Right lobe of liver (tissue), 6 donors: Measurements from ENCODE around the gene CIBAR2. TPM values are rescaled to one million over a fixed set of nuclear protein-coding genes. Genes with fewer than 3 reads are reported as not detected.

Experiments used
- ATAC-seq, 4 donors: fragments of 200-7000 bp; cut with Tn5 transposase; one replicate each; pipeline ENCODE4 v1.9.1; 2020; ENCODE audit warnings: mild to moderate bottlenecking in 4 of 4, moderate library complexity in 4 of 4
- DNase-seq, 3 donors: peaks; one replicate each; pipeline ENCODE4 v3.0.0-alpha.2; 2020
- H3K27ac ChIP-seq, 3 donors: fragments of 200-600 bp; one replicate each; pipeline ENCODE4 v1.8.0; 2022
- H3K27me3 ChIP-seq, 2 donors: fragments of 200-600 bp; one replicate each; pipeline ENCODE4 v1.8.0; 2022
- H3K36me3 ChIP-seq, 4 donors: fragments of 200-600 bp; sonication (generic) in 1 of 4; one replicate each; pipeline versions ENCODE4 v1.5.1 to v1.8.0; 2017 to 2022; ENCODE audit warnings: control low read depth in 1 of 4
- H3K4me1 ChIP-seq, 4 donors: fragments of 200-600 bp; sonication (generic) in 1 of 4; one replicate each; pipeline versions ENCODE4 v1.5.1 to v1.8.0; 2017 to 2022; ENCODE audit warnings: control low read depth in 1 of 4
- H3K4me3 ChIP-seq, 3 donors: fragments of 200-600 bp; one replicate each; pipeline ENCODE4 v1.8.0; 2022
- H3K9me3 ChIP-seq, 4 donors: fragments of 200-600 bp; sonication (generic) in 1 of 4; one replicate each; pipeline versions ENCODE4 v1.5.1 to v1.8.0; 2017 to 2022; ENCODE audit warnings: control low read depth in 1 of 4
- POLR2A ChIP-seq: fragments of 450-650 bp; IDR thresholded peaks from one replicate; pipeline ENCODE4 v1.6.1; 2017; ENCODE audit warnings: antibody characterized with exemption, mild to moderate bottlenecking
- WGBS: methylation state at CpG from one replicate; pipeline ENCODE4 v1.1.6; 2018; ENCODE audit warnings: low coverage, low lambda C conversion rate; ENCODE audit not compliant: insufficient coverage; ENCODE audit errors: missing lambda C conversion rate; 5-methylcytosine and 5-hydroxymethylcytosine counted together
- intact Hi-C, 2 donors: fragments of 100-400 bp; cut with DNase I; formaldehyde crosslinking; loops; one replicate each; pipeline versions ENCODE4 v1.11.2 to v1.14.1; 2022
- total RNA-seq, 6 experiments: library from RNA; depleted of rRNA in 2 of 6; stranded (reverse); fragments of >200 nt in 2 of 6; fragmentation: NEBNext Ultra II Directional in 3 of 6; extraction: Animal tissue kit (Norgen Biotek cat#: 25700) in 3 of 6; gene quantifications; one replicate each; pipeline versions ENCODE4 v1.1.0 to v1.2.4, GENCODE V29; 2016 to 2023
- TF ChIP-seq, protein P1 (sequence below), 4 donors: fragments of 200-600 bp in 3 of 4; fragments of 450-650 bp in 1 of 4; IDR thresholded peaks; one replicate each; pipeline versions ENCODE4 v1.5.1 to v1.8.0; 2016 to 2022; ENCODE audit warnings: antibody characterized with exemption in 4 of 4, mild to moderate bottlenecking in 2 of 4
- donor health status: DM: no; HTN: yes; CAD: no.
- donor health status: DM: no; HTN: no; CAD: no.
- donor health status: DM: no; HTN: no; CAD: no.
- donor health status: DM: no; HTN: yes; CAD: no.
- donor health status: DM: no; HTN: yes; CAD: no.

The CIBAR2 gene
- total RNA-seq, 6 experiments from 2014 or later, result not detected

DNA sequence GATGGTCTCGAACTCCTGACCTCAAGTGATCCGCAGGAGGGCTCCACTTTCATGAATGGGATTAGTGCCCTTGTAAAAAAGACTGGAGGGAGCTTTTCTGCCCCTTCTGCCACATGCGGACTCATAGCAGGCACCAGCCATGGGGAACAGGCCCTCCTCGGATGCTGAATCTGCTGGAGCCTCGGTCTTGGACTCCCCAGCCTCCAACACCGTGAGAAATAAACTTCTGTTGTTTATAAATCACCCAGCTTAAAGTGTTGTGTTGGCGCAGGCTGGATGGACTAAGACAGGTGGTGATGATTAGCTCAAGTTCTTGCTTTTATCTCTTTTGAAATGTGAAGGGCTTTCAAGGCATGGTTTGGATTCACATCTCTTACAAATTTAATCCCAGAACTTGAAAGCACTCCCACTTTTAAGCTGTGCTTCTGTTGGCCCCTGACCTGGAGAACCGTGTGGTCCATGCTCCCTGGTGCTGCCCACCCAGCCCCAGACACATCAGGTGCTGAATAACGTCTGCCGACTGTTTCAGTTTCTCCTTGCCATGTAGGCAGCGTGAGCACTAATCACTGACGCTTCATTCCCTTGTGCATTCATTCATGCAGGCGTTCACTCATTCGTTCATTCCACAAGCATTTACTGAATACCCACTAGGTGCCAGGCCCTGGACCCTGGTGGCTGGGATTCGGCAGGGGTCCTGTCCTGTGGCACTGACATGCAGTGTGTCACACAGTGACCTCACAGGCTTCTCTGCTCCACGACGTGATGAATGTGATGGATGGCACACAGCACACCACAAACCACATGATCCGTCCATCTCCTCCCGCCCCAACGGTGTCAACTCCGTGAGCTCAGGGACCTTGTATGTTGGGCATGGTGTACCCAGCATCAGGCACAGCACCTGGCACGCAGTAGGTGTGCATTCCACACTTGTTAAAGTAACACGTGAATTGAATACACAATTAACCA, 8.9 kb downstream of the CIBAR2 start:
- H3K36me3 ChIP-seq, result no peaks in the 10 kb centered on the region
- no peak overlapping the region for H3K4me3 ChIP-seq
- H3K4me1 ChIP-seq, result no peaks in the 10 kb centered on the region
- ATAC-seq (no peak), DNase-seq (no peak)
- TF ChIP-seq, protein P1, sequence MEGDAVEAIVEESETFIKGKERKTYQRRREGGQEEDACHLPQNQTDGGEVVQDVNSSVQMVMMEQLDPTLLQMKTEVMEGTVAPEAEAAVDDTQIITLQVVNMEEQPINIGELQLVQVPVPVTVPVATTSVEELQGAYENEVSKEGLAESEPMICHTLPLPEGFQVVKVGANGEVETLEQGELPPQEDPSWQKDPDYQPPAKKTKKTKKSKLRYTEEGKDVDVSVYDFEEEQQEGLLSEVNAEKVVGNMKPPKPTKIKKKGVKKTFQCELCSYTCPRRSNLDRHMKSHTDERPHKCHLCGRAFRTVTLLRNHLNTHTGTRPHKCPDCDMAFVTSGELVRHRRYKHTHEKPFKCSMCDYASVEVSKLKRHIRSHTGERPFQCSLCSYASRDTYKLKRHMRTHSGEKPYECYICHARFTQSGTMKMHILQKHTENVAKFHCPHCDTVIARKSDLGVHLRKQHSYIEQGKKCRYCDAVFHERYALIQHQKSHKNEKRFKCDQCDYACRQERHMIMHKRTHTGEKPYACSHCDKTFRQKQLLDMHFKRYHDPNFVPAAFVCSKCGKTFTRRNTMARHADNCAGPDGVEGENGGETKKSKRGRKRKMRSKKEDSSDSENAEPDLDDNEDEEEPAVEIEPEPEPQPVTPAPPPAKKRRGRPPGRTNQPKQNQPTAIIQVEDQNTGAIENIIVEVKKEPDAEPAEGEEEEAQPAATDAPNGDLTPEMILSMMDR (IDR thresholded peaks at IDR 0.05), result no peak
- no peak for TF ChIP-seq POLR2A
- no peaks in the 10 kb centered on the region for H3K9me3 ChIP-seq
- H3K27me3 ChIP-seq, result no peaks in the 10 kb centered on the region
- intact Hi-C loops, result no loop called here
- H3K27ac ChIP-seq, result no peak overlapping the region
- WGBS, result 80% methylated on average over 18 of the region's 23 CpGs

DNA sequence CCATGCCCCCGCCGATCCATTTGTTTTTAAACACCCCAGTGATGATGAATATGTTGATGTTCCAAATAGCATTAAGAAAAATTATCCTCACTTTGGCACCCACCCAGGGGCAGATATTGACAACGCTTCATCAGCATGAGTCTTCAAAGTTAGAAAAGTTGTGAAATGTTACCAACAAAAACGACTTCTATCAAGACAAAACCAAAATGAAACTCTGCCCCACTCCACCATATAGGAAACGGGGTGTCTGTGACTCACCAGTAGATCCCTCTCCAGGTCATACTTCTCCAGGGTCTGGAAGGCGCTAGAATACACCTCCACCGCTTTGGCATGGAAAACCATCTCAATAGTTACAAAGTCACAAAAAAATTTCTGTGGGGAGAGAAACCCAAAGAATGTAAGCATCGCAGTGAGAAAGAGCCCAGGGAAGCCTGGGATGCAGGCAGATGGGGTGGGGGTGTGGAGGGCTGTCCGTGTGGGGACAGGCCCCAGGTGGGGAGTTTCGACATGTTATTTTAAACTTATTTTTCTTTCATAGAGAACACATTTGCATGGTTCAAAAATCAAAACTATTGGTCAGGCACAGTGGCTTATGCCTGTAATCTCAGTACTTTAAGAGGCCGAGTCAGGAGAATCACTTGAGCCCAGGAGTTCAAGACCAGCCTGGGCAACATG, 10.2 kb downstream of the CIBAR2 start:
- H3K4me1 ChIP-seq, result no peaks in the 10 kb centered on the region
- TF ChIP-seq, protein P1 (IDR thresholded peaks at IDR 0.05), result no peak
- no peak for TF ChIP-seq POLR2A
- H3K27ac ChIP-seq, result no peak overlapping the region
- 65% methylated on average over 11 of the region's 11 CpGs for WGBS
- intact Hi-C loops, result no loop called here
- H3K27me3 ChIP-seq, result no peaks in the 10 kb centered on the region
- no peak overlapping the region for H3K4me3 ChIP-seq
- ATAC-seq (no peak), DNase-seq (no peak)
- H3K36me3 ChIP-seq, result no peaks in the 10 kb centered on the region
- no peaks in the 10 kb centered on the region for H3K9me3 ChIP-seq

DNA sequence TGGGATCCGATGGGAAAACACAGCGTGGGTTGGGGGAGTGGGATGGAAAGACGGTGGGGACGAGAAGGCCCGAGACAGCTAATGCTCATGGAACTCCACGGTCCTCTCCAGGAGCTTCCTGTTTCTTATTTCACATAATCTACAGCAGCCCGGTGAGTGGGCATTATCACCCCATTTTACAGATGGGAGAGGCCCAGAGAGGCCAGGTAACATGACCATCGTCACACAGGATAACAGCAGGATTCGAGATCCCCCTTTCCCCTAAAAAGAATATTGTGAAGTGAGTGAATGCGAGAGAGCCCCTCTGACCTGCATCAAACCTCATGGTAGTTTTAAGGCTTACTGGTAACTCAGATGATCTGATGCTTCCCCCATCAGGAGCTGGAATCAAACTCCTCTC, 12.0 kb downstream of the CIBAR2 start:
- intact Hi-C loops, result no loop called here
- DNase-seq, result no peak
- no peak overlapping the region for H3K4me3 ChIP-seq
- no peaks in the 10 kb centered on the region for H3K4me1 ChIP-seq
- TF ChIP-seq, protein P1 (IDR thresholded peaks at IDR 0.05), result no peak
- TF ChIP-seq POLR2A, result no peak
- no peaks in the 10 kb centered on the region for H3K36me3 ChIP-seq
- 76% methylated on average over 2 of the region's 10 CpGs for WGBS
- no peak overlapping the region for H3K27ac ChIP-seq
- H3K27me3 ChIP-seq, result no peaks in the 10 kb centered on the region
- ATAC-seq, result no peak
- H3K9me3 ChIP-seq, result no peaks in the 10 kb centered on the region

- Histone ChIP-seq H3K36me3 (no peaks in the 10 kb centered on the region), H3K9me3 (no peaks in the 10 kb centered on the region), H3K27ac (no peak overlapping the region), H3K4me3 (no peak overlapping the region), H3K4me1 (no peaks in the 10 kb centered on the region), H3K27me3 (no peaks in the 10 kb centered on the region)
- intact Hi-C loops, result no loop called here
- WGBS, result 59% methylated on average over 9 of the region's 10 CpGs
- TF ChIP-seq, protein P1 (IDR thresholded peaks at IDR 0.05), result no peak
- TF ChIP-seq POLR2A, result no peak
- DNase-seq (no peak), ATAC-seq (no peak)
These were observed 13.7 kb downstream of the CIBAR2 start for GRCh38 chr16:85098565-85098964.
